ENCODE data around the gene CDK4.

- TF ChIP-seq POLR2A (IDR thresholded peaks at IDR 0.05), result no peak
- TF ChIP-seq, protein P1, sequence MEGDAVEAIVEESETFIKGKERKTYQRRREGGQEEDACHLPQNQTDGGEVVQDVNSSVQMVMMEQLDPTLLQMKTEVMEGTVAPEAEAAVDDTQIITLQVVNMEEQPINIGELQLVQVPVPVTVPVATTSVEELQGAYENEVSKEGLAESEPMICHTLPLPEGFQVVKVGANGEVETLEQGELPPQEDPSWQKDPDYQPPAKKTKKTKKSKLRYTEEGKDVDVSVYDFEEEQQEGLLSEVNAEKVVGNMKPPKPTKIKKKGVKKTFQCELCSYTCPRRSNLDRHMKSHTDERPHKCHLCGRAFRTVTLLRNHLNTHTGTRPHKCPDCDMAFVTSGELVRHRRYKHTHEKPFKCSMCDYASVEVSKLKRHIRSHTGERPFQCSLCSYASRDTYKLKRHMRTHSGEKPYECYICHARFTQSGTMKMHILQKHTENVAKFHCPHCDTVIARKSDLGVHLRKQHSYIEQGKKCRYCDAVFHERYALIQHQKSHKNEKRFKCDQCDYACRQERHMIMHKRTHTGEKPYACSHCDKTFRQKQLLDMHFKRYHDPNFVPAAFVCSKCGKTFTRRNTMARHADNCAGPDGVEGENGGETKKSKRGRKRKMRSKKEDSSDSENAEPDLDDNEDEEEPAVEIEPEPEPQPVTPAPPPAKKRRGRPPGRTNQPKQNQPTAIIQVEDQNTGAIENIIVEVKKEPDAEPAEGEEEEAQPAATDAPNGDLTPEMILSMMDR (IDR thresholded peaks at IDR 0.05), result no peak
Measured at GRCh38 chr12:57739914-57740538, 12.1 kb downstream of the CDK4 start.

All from thyroid gland (tissue), 4 donors.